ENCODE data around the gene PTGS2. TPM values are rescaled to one million over a fixed set of nuclear protein-coding genes. Genes with fewer than 3 reads are reported as not detected.
"Not testable (repeated sequence)": the region's sequence is repeated elsewhere in the genome, so short reads cannot be mapped to it uniquely, and the experiment has no call there.

Gene PTGS2
- polyA plus RNA-seq, 4 donors, result 0.22 to 3.9 (median 1.2) TPM

DNA sequence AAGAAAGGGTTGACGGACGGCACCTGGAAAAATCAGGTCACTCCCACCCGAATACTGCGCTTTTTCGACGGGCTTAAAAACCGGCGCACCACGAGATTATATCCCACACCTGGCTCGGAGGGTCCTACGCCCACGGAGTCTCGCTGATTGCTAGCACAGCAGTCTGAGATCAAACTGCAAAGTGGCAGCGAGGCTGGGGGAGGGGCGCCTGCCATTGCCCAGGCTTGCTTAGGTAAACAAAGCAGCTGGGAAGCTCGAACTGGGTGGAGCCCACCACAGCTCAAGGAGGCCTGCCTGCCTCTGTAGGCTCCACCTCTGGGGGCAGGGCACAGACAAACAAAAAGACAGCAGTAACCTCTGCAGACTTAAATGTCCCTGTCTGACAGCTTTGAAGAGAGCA is 42.7 kb downstream of the PTGS2 start:
- not testable (repeated sequence) for H3K4me1 ChIP-seq (ENCODE audit: control insufficient read depth in 3 of 3, insufficient read depth in 2 of 3, low read depth in 1 of 3, low read length in 2 of 3); H3K27ac ChIP-seq (ENCODE audit: low read depth in 1 of 3, low read length in 2 of 3); DNase-seq; H3K4me3 ChIP-seq (ENCODE audit: low read depth in 1 of 3, low read length in 3 of 3); FAIRE-seq; H3K36me3 ChIP-seq (ENCODE audit: control insufficient read depth in 3 of 3, insufficient read depth in 2 of 3, low read depth in 1 of 3, low read length in 3 of 3); H3K27me3 ChIP-seq (ENCODE audit: control insufficient read depth in 3 of 3, insufficient read depth in 3 of 3, low read length in 3 of 3); H3K9me3 ChIP-seq (ENCODE audit: control insufficient read depth in 2 of 2, insufficient read depth in 1 of 2, low read depth in 1 of 2, low read length in 1 of 2)
- 74 to 88% (median 74%) methylated on average over 10 to 16 of the region's 16 CpGs for WGBS, 3 donors

DNA sequence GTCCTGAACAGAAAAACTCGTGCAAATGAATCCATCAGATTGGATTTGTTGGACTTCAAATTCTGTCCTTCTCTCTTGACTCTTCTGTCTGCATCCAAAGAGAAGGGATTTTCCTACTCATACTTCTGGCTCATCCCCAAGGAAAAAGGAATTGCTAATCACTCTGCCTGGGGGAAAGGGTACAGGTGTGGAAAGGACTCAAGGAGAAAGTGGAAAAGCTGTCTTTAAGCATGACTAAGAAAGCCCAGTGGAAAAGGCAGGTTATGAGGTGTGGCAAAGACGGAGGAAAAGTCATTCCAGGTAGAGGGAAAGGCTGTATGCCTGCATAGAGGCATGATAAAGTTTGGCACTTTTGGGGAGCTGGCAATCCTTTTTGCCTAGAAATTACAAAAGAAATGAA is 43.4 kb downstream of the PTGS2 start:
- no peaks in the 10 kb centered on the region for H3K27me3 ChIP-seq (ENCODE audit: control insufficient read depth in 3 of 3, insufficient read depth in 3 of 3, low read length in 3 of 3)
- no peak overlapping the region for H3K4me3 ChIP-seq (ENCODE audit: low read depth in 1 of 3, low read length in 3 of 3)
- no peaks in the 10 kb centered on the region for H3K4me1 ChIP-seq (ENCODE audit: control insufficient read depth in 3 of 3, insufficient read depth in 2 of 3, low read depth in 1 of 3, low read length in 2 of 3)
- FAIRE-seq (no peak), DNase-seq (no peak)
- 72 to 87% (median 79%) methylated on average over 2 of the region's 2 CpGs for WGBS, 3 donors
- no peak overlapping the region for H3K27ac ChIP-seq (ENCODE audit: low read depth in 1 of 3, low read length in 2 of 3)
- H3K9me3 ChIP-seq (ENCODE audit: control insufficient read depth in 2 of 2, insufficient read depth in 1 of 2, low read depth in 1 of 2, low read length in 1 of 2), result no peaks in the 10 kb centered on the region
- no peaks in the 10 kb centered on the region for H3K36me3 ChIP-seq (ENCODE audit: control insufficient read depth in 3 of 3, insufficient read depth in 2 of 3, low read depth in 1 of 3, low read length in 3 of 3)

- Histone ChIP-seq H3K9me3 (ENCODE audit: control insufficient read depth in 2 of 2, insufficient read depth in 1 of 2, low read depth in 1 of 2, low read length in 1 of 2) (no peaks in the 10 kb centered on the region), H3K4me1 (ENCODE audit: control insufficient read depth in 3 of 3, insufficient read depth in 2 of 3, low read depth in 1 of 3, low read length in 2 of 3) (no peaks in the 10 kb centered on the region), H3K27ac (ENCODE audit: low read depth in 1 of 3, low read length in 2 of 3) (no peak overlapping the region), H3K4me3 (ENCODE audit: low read depth in 1 of 3, low read length in 3 of 3) (no peak overlapping the region), H3K27me3 (ENCODE audit: control insufficient read depth in 3 of 3, insufficient read depth in 3 of 3, low read length in 3 of 3) (no peaks in the 10 kb centered on the region), H3K36me3 (ENCODE audit: control insufficient read depth in 3 of 3, insufficient read depth in 2 of 3, low read depth in 1 of 3, low read length in 3 of 3) (no peaks in the 10 kb centered on the region)
- FAIRE-seq (no peak), DNase-seq (no peak)
- 88 to 93% (median 92%) methylated on average over 2 of the region's 2 CpGs for WGBS, 3 donors
These were observed 45.7 kb downstream of the PTGS2 start for GRCh38 chr1:186634511-186634910.

- FAIRE-seq (no peak), DNase-seq (no peak)
- no peaks in the 10 kb centered on the region for H3K9me3 ChIP-seq (ENCODE audit: control insufficient read depth in 2 of 2, insufficient read depth in 1 of 2, low read depth in 1 of 2, low read length in 1 of 2)
- H3K4me3 ChIP-seq (ENCODE audit: low read depth in 1 of 3, low read length in 3 of 3), result no peak overlapping the region
- H3K4me1 ChIP-seq (ENCODE audit: control insufficient read depth in 3 of 3, insufficient read depth in 2 of 3, low read depth in 1 of 3, low read length in 2 of 3), result no peaks in the 10 kb centered on the region
- H3K27ac ChIP-seq (ENCODE audit: low read depth in 1 of 3, low read length in 2 of 3), result no peak overlapping the region
- 81 to 96% (median 95%) methylated on average over 1 of the region's 1 CpG for WGBS, 3 donors
- no peaks in the 10 kb centered on the region for H3K27me3 ChIP-seq (ENCODE audit: control insufficient read depth in 3 of 3, insufficient read depth in 3 of 3, low read length in 3 of 3)
- no peaks in the 10 kb centered on the region for H3K36me3 ChIP-seq (ENCODE audit: control insufficient read depth in 3 of 3, insufficient read depth in 2 of 3, low read depth in 1 of 3, low read length in 3 of 3)
These were observed 47.1 kb downstream of the PTGS2 start for GRCh38 chr1:186633116-186633515.

DNA sequence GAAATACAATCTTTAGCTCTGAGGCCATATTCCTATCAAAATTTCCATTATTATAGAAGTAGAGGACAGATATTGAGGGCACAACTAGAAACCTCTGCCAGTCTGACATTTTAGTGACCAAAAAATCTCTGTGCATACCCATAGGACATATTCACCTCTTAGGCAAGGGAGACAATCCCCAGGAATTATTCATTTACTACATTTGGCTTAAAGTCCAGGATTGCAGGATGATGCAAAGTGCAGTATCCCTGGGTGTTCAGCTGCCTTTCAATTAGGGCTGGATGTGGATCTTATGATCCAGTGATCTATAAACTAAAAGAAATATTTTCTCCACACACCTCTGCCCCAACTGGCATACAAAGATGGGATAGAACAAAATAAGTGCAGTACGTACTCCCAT is 50.9 kb downstream of the PTGS2 start:
- no peaks in the 10 kb centered on the region for H3K9me3 ChIP-seq (ENCODE audit: control insufficient read depth in 2 of 2, insufficient read depth in 1 of 2, low read depth in 1 of 2, low read length in 1 of 2)
- no peak for DNase-seq
- H3K27ac ChIP-seq (ENCODE audit: low read depth in 1 of 3, low read length in 2 of 3), result no peak overlapping the region
- WGBS, 3 donors, result 85 to 90% (median 86%) methylated on average over 1 of the region's 1 CpG
- H3K27me3 ChIP-seq (ENCODE audit: control insufficient read depth in 3 of 3, insufficient read depth in 3 of 3, low read length in 3 of 3), result no peaks in the 10 kb centered on the region
- H3K4me1 ChIP-seq (ENCODE audit: control insufficient read depth in 3 of 3, insufficient read depth in 2 of 3, low read depth in 1 of 3, low read length in 2 of 3), result no peaks in the 10 kb centered on the region
- FAIRE-seq, result no peak
- H3K4me3 ChIP-seq (ENCODE audit: low read depth in 1 of 3, low read length in 3 of 3), result no peak overlapping the region
- no peaks in the 10 kb centered on the region for H3K36me3 ChIP-seq (ENCODE audit: control insufficient read depth in 3 of 3, insufficient read depth in 2 of 3, low read depth in 1 of 3, low read length in 3 of 3)

GRCh38 chr1:186628910-186629309 is 51.3 kb downstream of the PTGS2 start:
- Histone ChIP-seq H3K27me3 (ENCODE audit: control insufficient read depth in 3 of 3, insufficient read depth in 3 of 3, low read length in 3 of 3) (no peaks in the 10 kb centered on the region), H3K4me3 (ENCODE audit: low read depth in 1 of 3, low read length in 3 of 3) (no peak overlapping the region), H3K9me3 (ENCODE audit: control insufficient read depth in 2 of 2, insufficient read depth in 1 of 2, low read depth in 1 of 2, low read length in 1 of 2) (no peaks in the 10 kb centered on the region), H3K36me3 (ENCODE audit: control insufficient read depth in 3 of 3, insufficient read depth in 2 of 3, low read depth in 1 of 3, low read length in 3 of 3) (no peaks in the 10 kb centered on the region), H3K27ac (ENCODE audit: low read depth in 1 of 3, low read length in 2 of 3) (no peak overlapping the region), H3K4me1 (ENCODE audit: control insufficient read depth in 3 of 3, insufficient read depth in 2 of 3, low read depth in 1 of 3, low read length in 2 of 3) (no peaks in the 10 kb centered on the region)
- FAIRE-seq (no peak), DNase-seq (no peak)

DNA sequence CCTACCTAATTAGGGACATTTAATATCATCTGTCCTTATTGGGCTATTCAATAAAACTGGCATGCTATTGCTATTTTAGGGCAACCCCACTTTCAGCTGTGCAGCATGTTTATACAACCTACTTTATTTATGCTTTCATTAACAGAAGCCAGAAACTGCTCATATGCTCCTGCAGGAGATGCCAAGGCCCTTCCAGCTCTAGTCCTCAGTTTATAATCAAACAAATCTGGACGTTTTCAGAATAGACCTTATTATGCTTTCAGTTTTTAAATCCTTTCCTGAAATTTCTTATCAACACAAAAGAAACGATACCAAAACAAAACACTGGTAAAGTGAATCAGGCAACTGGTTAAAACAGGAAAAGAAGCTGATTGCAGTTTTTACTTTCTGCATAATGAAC is 53.2 kb downstream of the PTGS2 start:
- Histone ChIP-seq H3K9me3 (ENCODE audit: control insufficient read depth in 2 of 2, insufficient read depth in 1 of 2, low read depth in 1 of 2, low read length in 1 of 2) (no peaks in the 10 kb centered on the region), H3K27ac (ENCODE audit: low read depth in 1 of 3, low read length in 2 of 3) (no peak overlapping the region), H3K36me3 (ENCODE audit: control insufficient read depth in 3 of 3, insufficient read depth in 2 of 3, low read depth in 1 of 3, low read length in 3 of 3) (no peaks in the 10 kb centered on the region), H3K4me3 (ENCODE audit: low read depth in 1 of 3, low read length in 3 of 3) (no peak overlapping the region), H3K4me1 (ENCODE audit: control insufficient read depth in 3 of 3, insufficient read depth in 2 of 3, low read depth in 1 of 3, low read length in 2 of 3) (no peaks in the 10 kb centered on the region), H3K27me3 (ENCODE audit: control insufficient read depth in 3 of 3, insufficient read depth in 3 of 3, low read length in 3 of 3) (no peaks in the 10 kb centered on the region)
- WGBS, 3 donors, result 10 to 19% (median 14%) methylated on average over 2 of the region's 2 CpGs
- FAIRE-seq (no peak), DNase-seq (no peak)

DNA sequence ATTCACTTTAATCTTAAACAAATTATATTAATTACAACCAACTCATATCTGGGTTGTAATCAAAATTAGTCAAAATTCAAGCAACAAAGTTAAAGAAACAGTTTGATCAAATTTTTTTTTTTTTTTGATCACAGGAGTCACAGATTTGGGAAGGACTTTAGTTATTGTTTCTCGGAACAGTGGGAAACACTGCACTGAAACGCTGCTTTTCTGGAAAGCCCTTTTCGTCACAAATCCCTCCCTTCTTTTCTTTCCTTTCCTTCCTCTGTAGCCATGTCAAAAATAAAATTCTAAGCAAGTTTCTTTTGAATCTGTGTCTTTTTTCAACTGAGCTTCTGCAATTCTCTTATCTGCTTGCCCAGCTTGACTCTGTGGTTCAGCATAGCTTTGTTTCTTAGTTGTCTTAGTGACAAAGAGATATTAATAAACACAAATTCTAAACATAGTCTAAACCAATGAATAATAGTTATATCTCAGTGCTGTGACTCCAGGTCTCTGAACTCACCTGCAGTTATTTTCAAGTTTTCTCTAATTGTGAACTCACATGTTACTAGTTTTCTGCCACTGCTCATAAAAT is 53.8 kb downstream of the PTGS2 start:
- no peak overlapping the region for H3K27ac ChIP-seq (ENCODE audit: low read depth in 1 of 3, low read length in 2 of 3)
- no peaks in the 10 kb centered on the region for H3K27me3 ChIP-seq (ENCODE audit: control insufficient read depth in 3 of 3, insufficient read depth in 3 of 3, low read length in 3 of 3)
- DNase-seq (no peak), FAIRE-seq (no peak)
- no peaks in the 10 kb centered on the region for H3K36me3 ChIP-seq (ENCODE audit: control insufficient read depth in 3 of 3, insufficient read depth in 2 of 3, low read depth in 1 of 3, low read length in 3 of 3)
- WGBS, 3 donors, result 37 to 87% (median 70%) methylated on average over 3 of the region's 3 CpGs
- no peak overlapping the region for H3K4me3 ChIP-seq (ENCODE audit: low read depth in 1 of 3, low read length in 3 of 3)
- H3K9me3 ChIP-seq (ENCODE audit: control insufficient read depth in 2 of 2, insufficient read depth in 1 of 2, low read depth in 1 of 2, low read length in 1 of 2), result no peaks in the 10 kb centered on the region
- no peaks in the 10 kb centered on the region for H3K4me1 ChIP-seq (ENCODE audit: control insufficient read depth in 3 of 3, insufficient read depth in 2 of 3, low read depth in 1 of 3, low read length in 2 of 3)

DNA sequence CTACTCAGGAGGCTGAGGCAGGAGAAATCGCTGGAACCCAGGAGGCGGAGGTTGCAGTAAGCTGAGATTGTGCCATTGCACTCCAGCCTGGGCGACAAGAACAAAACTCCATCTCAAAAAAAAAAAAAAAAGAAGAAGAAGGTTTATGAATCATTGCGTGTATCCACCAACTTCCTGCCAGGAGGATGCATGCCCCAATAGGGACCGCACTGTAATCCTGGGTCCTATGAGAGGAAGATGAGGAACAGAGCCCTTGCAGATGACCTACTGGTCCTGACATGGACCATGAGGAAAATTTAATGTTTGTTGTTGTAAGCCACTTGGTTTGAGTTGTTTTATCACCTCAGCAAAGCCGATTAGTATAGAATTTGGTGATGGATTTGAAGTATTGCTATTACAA is 56.7 kb downstream of the PTGS2 start:
- Histone ChIP-seq H3K27ac (ENCODE audit: low read depth in 1 of 3, low read length in 2 of 3) (no peak overlapping the region), H3K36me3 (ENCODE audit: control insufficient read depth in 3 of 3, insufficient read depth in 2 of 3, low read depth in 1 of 3, low read length in 3 of 3) (no peaks in the 10 kb centered on the region), H3K4me3 (ENCODE audit: low read depth in 1 of 3, low read length in 3 of 3) (no peak overlapping the region), H3K27me3 (ENCODE audit: control insufficient read depth in 3 of 3, insufficient read depth in 3 of 3, low read length in 3 of 3) (no peaks in the 10 kb centered on the region), H3K4me1 (ENCODE audit: control insufficient read depth in 3 of 3, insufficient read depth in 2 of 3, low read depth in 1 of 3, low read length in 2 of 3) (no peaks in the 10 kb centered on the region), H3K9me3 (ENCODE audit: control insufficient read depth in 2 of 2, insufficient read depth in 1 of 2, low read depth in 1 of 2, low read length in 1 of 2) (no peaks in the 10 kb centered on the region)
- FAIRE-seq (no peak), DNase-seq (no peak)
- 91 to 93% (median 93%) methylated on average over 6 of the region's 6 CpGs for WGBS, 3 donors
